HFF-Myc (cell line): ENCODE data around the gene FNDC7.
"Not testable (repeated sequence)": the region's sequence is repeated elsewhere in the genome, so short reads cannot be mapped to it uniquely, and the experiment has no call there.

Experiments
- DNase-seq: peaks from one replicate; pipeline ENCODE4 v3.0.0-alpha.2; 2011; ENCODE audit warnings: low read depth; ENCODE audit errors: extremely low read depth
- H3K4me3 ChIP-seq: replicated peaks from 2 replicates; pipeline ENCODE4 v1.5.1; 2011; ENCODE audit warnings: low read depth, mild to moderate bottlenecking, control low read depth, low read length
- TF ChIP-seq, protein P1 (sequence below): IDR thresholded peaks from 2 replicates; pipeline ENCODE4 v1.5.1; 2012; ENCODE audit warnings: mild to moderate bottlenecking, low read depth, low read length, control low read depth; ENCODE audit errors: missing control alignments

FNDC7 gene

DNA sequence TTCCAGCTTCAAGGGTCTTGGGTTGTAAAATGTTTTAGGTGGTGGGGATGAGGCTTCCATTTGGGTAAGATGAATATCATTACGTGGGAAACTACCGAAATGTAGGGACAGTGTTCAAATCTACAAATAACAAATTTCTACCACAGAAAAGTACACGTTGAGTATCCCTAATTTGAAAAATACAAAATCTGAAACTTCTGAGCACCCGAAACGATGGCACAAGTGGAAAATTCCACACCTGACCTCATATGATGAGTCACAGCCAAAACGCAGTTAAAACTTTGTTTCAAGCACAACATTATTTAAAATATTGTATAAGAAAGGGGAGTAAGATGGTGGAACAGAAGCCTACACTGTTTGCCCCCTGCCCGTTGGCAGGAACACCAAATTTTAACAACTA, 43.0 kb upstream of the FNDC7 start:
- no peak for DNase-seq
- H3K4me3 ChIP-seq: no peak overlapping the region
- TF ChIP-seq, protein P1, sequence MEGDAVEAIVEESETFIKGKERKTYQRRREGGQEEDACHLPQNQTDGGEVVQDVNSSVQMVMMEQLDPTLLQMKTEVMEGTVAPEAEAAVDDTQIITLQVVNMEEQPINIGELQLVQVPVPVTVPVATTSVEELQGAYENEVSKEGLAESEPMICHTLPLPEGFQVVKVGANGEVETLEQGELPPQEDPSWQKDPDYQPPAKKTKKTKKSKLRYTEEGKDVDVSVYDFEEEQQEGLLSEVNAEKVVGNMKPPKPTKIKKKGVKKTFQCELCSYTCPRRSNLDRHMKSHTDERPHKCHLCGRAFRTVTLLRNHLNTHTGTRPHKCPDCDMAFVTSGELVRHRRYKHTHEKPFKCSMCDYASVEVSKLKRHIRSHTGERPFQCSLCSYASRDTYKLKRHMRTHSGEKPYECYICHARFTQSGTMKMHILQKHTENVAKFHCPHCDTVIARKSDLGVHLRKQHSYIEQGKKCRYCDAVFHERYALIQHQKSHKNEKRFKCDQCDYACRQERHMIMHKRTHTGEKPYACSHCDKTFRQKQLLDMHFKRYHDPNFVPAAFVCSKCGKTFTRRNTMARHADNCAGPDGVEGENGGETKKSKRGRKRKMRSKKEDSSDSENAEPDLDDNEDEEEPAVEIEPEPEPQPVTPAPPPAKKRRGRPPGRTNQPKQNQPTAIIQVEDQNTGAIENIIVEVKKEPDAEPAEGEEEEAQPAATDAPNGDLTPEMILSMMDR: no peak

DNA sequence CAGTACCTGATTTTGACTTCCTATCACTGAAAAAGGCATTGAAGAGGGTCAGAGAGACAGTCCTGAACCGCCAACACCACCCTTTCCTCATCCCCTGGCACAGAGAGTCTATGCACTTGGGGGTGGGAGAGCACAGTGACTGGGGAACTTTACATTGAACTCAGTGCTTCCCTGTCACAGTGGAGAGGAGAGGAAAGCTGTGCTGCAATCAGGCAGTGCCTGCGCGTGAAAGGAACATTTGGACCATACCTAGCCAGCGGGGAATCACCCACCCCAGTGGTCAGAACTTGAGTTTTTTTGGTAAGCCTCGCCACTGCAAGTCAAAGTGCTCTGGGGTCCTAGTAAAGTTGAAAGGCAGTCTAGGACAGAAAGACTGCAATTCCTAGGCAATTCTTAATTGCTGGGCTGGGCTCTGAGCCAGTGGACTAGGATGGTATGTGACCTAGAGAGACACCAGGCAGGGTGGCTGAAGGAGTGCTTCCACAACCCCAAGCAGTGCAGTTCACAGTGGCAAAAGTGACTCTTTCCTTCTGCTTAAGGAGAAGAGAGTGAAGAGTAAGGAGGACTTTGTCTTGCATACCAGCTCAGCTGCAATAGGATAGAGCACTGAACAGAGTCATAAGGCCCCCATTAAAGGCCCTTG, 42.5 kb upstream of the FNDC7 start:
- TF ChIP-seq, protein P1: no peak
- no peak overlapping the region for H3K4me3 ChIP-seq
- DNase-seq: no peak

DNA sequence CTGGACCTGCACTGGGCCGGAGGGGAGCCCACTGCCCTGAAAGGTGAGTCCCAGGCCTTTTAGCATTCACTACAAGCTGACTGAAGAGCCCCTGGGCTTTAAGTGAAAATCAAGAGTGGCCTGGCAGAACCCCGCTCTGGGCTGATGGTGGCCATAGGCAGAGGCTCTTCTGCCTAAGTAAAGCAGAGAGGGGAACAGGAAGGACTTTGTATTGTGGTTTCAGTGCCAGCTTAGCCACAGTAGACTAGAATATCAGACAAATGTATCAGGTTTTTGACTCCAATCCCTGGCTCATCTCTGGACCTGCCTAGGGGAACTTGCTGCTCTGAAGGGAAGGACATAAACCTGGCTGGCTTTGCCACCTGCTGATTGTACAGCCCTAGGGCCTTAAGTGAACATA, 41.6 kb upstream of the FNDC7 start:
- TF ChIP-seq, protein P1: no peak
- H3K4me3 ChIP-seq: no peak overlapping the region
- DNase-seq: no peak

DNA sequence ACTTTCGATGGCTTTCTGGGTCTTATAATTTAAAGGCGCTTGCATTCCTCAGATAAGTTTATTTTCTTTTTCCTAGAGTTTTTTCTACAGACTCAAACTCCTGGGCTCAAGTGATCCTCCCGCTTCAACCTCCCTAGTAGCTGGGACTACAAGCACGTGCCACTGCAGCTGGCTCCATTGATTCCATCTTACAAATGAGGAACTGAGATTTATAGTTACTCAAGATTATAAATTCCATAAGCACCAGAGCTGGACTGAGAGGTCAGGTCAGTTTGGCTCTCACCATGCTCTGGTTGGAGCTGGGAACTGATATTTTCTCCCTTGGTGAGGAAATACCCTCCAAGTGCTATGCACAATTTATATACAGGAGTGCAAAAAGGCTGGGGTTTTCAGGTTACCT, 34.0 kb upstream of the FNDC7 start:
- DNase-seq: no peak
- H3K4me3 ChIP-seq: no peak overlapping the region
- TF ChIP-seq, protein P1: no peak

DNA sequence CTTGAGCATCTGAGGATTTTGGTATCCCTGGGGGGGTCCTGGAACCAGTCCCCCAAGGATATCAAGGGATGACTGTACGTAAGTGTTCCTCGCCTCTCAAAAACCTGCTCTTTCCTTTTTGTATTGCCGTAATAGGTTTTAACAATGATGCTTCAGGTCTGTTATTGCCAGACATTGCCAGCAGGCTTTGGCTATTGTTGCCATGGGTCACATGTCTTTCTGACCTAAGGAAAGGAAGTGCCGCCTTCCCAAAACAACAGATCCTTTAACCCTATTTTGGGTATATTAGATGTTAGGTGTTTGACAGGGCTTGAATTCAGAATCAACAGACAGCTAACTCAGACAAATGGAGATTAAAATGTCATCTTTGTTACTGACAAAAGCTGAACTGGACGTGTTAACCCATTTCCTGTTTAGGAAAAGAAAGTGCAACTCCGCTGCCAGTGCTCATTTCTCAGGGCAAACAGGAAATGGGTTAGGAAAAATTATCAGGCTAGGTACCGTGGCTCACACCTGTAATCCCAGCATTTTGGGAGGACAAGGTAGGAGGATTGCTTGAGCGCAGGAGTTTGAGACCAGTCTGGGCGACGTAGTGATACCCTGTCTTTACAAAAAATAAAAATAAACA, 33.0 kb upstream of the FNDC7 start:
- H3K4me3 ChIP-seq: no peak overlapping the region
- DNase-seq: no peak
- TF ChIP-seq, protein P1: no peak

DNA sequence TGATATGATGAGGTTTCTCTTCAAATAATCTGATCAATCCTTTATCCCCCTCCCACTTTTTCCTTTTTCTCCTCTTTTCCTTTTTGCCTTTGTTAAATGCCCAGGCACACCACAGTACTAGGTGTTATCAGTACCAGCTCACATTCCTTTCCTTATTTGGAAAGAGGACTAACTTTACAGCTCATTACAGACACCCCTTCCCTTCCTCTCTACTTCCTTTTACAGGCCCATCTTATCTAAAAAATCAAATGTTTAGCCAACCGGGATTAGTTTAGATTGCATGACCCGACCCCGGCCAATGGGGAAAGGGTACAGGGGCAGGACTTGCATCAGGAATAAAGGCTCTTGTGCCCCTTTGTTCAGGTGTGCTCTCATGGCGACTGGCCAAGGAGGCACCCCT, 31.0 kb upstream of the FNDC7 start:
- not testable (repeated sequence) for H3K4me3 ChIP-seq, DNase-seq

DNA sequence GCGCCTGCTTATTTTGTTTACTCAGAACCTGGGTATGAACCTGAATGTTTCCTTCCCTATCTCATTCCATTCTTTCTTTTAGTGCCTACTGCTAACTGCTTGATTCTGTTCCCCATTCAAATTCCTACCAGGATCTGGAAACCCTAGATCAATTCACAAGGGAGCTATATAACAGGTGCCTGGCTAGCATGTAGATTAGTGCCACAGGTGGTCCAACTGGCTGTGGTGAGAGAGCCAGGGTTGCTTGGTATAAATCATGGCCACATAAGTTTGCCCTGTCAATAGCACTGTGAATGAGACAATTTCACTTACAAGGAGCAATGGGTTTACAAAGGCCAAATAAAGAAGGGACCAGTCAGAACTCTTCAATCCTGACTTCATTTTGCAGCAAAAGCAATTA, 27.2 kb upstream of the FNDC7 start:
- no peak for DNase-seq
- H3K4me3 ChIP-seq: no peak overlapping the region
- TF ChIP-seq, protein P1: no peak
